HG03045 (cell line): Measurements from ENCODE around the gene GLG1.
"Not testable (repeated sequence)": the region's sequence is repeated elsewhere in the genome, so short reads cannot be mapped to it uniquely, and the experiment has no call there.

Source experiments
- ATAC-seq: cut with Tn5 transposase; IDR thresholded peaks from one replicate; pipeline ENCODE4 v1.9.1; 2021; ENCODE audit warnings: mild to moderate bottlenecking, moderate library complexity; ENCODE audit not compliant: unreplicated experiment

Gene GLG1

GRCh38 chr16:74413485-74413884 lies 193.4 kb downstream of the GLG1 start:
- not testable (repeated sequence) for ATAC-seq

- ATAC-seq, result not testable (repeated sequence)
These were observed 194.0 kb downstream of the GLG1 start for GRCh38 chr16:74412775-74413390.

- ATAC-seq, result not testable (repeated sequence)
These were observed 194.7 kb downstream of the GLG1 start for GRCh38 chr16:74412138-74412774.

GRCh38 chr16:74410981-74411380 lies 195.9 kb downstream of the GLG1 start:
- ATAC-seq, result not testable (repeated sequence)

GRCh38 chr16:74410057-74410957 lies 196.6 kb downstream of the GLG1 start:
- not testable (repeated sequence) for ATAC-seq

- ATAC-seq, result not testable (repeated sequence)
These were observed 197.5 kb downstream of the GLG1 start for GRCh38 chr16:74409185-74409981.

GRCh38 chr16:74407362-74407705 lies 199.6 kb downstream of the GLG1 start:
- not testable (repeated sequence) for ATAC-seq

- peak; percentile 45 for ATAC-seq
These were observed 200.1 kb downstream of the GLG1 start for GRCh38 chr16:74406600-74407361.

- not testable (repeated sequence) for ATAC-seq
These were observed 202.6 kb downstream of the GLG1 start for GRCh38 chr16:74404148-74404933.

- ATAC-seq, result not testable (repeated sequence)
These were observed 206.7 kb downstream of the GLG1 start for GRCh38 chr16:74400238-74400637.

GRCh38 chr16:74398212-74398895 lies 208.6 kb downstream of the GLG1 start:
- ATAC-seq, result not testable (repeated sequence)
